K562 treated with DMSO at 1 percent for 24 hours (cell line): ENCODE data around the gene PTCD2. TPM values are rescaled to one million over a fixed set of nuclear protein-coding genes. Genes with fewer than 3 reads are reported as not detected.

Source experiments
- total RNA-seq: library from RNA; unstranded; fragments of 300-600 nt; gene quantifications from 2 replicates; pipeline ENCODE4 v1.2.3, GENCODE V29; 2022; ENCODE audit warnings: low read depth; ENCODE audit not compliant: insufficient read depth

Gene PTCD2
- 4.0 and 5.5 TPM in 2 replicates for total RNA-seq

GRCh38 chr5:72319976-72320752, at the start of gene PTCD2, which contains the start of gene MRPS27:
TSS of gene PTCD2 (plus strand) at chr5:72320373. CDS start at chr5:72320383, 10 bp downstream.
TSS of gene MRPS27 (minus strand) at chr5:72320240. CDS start at chr5:72320221, 19 bp downstream.

Other genes with a start within 250 kb of the PTCD2 start
- 13.3 and 13.7 TPM in 2 replicates for gene MAP1B, start 212.9 kb upstream of the PTCD2 start, total RNA-seq
- 30.8 and 32.6 TPM in 2 replicates for gene MRPS27, start 133 bp upstream of the PTCD2 start, total RNA-seq
- 0.15 TPM in 1 of 2 replicates, not detected in the other for gene ZNF366, start 187.0 kb downstream of the PTCD2 start, total RNA-seq